Measurements from ENCODE around the gene CLNS1A. TPM values are rescaled to one million over a fixed set of nuclear protein-coding genes. Genes with fewer than 3 reads are reported as not detected.
A peak's percentile ranks its signal among the peaks of the same experiment; 100 is the strongest.

CLNS1A gene
- total RNA-seq, 4 donors from 2014 or later: 87.9 to 177 (median 114) TPM

GRCh38 chr11:77619576-77620198 is 17.9 kb downstream of the CLNS1A start:
- no peaks in the 10 kb centered on the region for H3K27me3 ChIP-seq
- TF ChIP-seq POLR2A (IDR thresholded peaks at IDR 0.05): no peak
- TF ChIP-seq CTCF (IDR thresholded peaks at IDR 0.05): peak; percentile 36 to 59 (median 50)
- no peaks in the 10 kb centered on the region for H3K4me1 ChIP-seq
- H3K9me3 ChIP-seq: no peaks in the 10 kb centered on the region
- no peak for DNase-seq
- H3K36me3 ChIP-seq: no peaks in the 10 kb centered on the region
- no peak overlapping the region for H3K27ac ChIP-seq
- no peak overlapping the region for H3K4me3 ChIP-seq
- intact Hi-C loops (cut with DNase I; ENCODE audit: low total_unique reads): no loop called here

GRCh38 chr11:77617892-77618291 is 19.7 kb downstream of the CLNS1A start:
- no peak for TF ChIP-seq POLR2A (IDR thresholded peaks at IDR 0.05)
- no peak for TF ChIP-seq CTCF (IDR thresholded peaks at IDR 0.05)
- Histone ChIP-seq H3K36me3 (no peaks in the 10 kb centered on the region), H3K4me1 (no peaks in the 10 kb centered on the region), H3K27ac (no peak overlapping the region), H3K27me3 (no peaks in the 10 kb centered on the region), H3K4me3 (no peak overlapping the region), H3K9me3 (no peaks in the 10 kb centered on the region)
- no peak for DNase-seq
- intact Hi-C loops (cut with DNase I; ENCODE audit: low total_unique reads): no loop called here

GRCh38 chr11:77611921-77612320 is 25.7 kb downstream of the CLNS1A start:
- intact Hi-C loops (cut with DNase I; ENCODE audit: low total_unique reads): no loop called here
- Histone ChIP-seq H3K36me3 (no peaks in the 10 kb centered on the region), H3K4me1 (no peaks in the 10 kb centered on the region), H3K9me3 (no peaks in the 10 kb centered on the region), H3K27me3 (no peaks in the 10 kb centered on the region), H3K27ac (no peak overlapping the region), H3K4me3 (no peak overlapping the region)
- no peak for DNase-seq
- no peak for TF ChIP-seq POLR2A (IDR thresholded peaks at IDR 0.05)
- TF ChIP-seq CTCF (IDR thresholded peaks at IDR 0.05): no peak

GRCh38 chr11:77609234-77609633 is 28.4 kb downstream of the CLNS1A start:
- no peak for TF ChIP-seq CTCF (IDR thresholded peaks at IDR 0.05)
- TF ChIP-seq POLR2A (IDR thresholded peaks at IDR 0.05): no peak
- no peaks in the 10 kb centered on the region for H3K27me3 ChIP-seq
- H3K4me3 ChIP-seq: no peak overlapping the region
- DNase-seq: no peak
- H3K36me3 ChIP-seq: no peaks in the 10 kb centered on the region
- intact Hi-C loops (cut with DNase I; ENCODE audit: low total_unique reads): no loop called here
- no peaks in the 10 kb centered on the region for H3K4me1 ChIP-seq
- H3K9me3 ChIP-seq: no peaks in the 10 kb centered on the region
- H3K27ac ChIP-seq: no peak overlapping the region

GRCh38 chr11:77604281-77604680 is 33.3 kb downstream of the CLNS1A start:
- Histone ChIP-seq H3K36me3 (no peaks in the 10 kb centered on the region), H3K4me1 (no peaks in the 10 kb centered on the region), H3K9me3 (no peaks in the 10 kb centered on the region), H3K4me3 (no peak overlapping the region), H3K27ac (no peak overlapping the region), H3K27me3 (no peaks in the 10 kb centered on the region)
- DNase-seq: no peak
- no peak for TF ChIP-seq CTCF (IDR thresholded peaks at IDR 0.05)
- no peak for TF ChIP-seq POLR2A (IDR thresholded peaks at IDR 0.05)
- intact Hi-C loops (cut with DNase I; ENCODE audit: low total_unique reads): no loop called here
